ENCODE measurements around the gene MPZL1.
"Not testable (repeated sequence)": the region's sequence is repeated elsewhere in the genome, so short reads cannot be mapped to it uniquely, and the experiment has no call there.

DNA sequence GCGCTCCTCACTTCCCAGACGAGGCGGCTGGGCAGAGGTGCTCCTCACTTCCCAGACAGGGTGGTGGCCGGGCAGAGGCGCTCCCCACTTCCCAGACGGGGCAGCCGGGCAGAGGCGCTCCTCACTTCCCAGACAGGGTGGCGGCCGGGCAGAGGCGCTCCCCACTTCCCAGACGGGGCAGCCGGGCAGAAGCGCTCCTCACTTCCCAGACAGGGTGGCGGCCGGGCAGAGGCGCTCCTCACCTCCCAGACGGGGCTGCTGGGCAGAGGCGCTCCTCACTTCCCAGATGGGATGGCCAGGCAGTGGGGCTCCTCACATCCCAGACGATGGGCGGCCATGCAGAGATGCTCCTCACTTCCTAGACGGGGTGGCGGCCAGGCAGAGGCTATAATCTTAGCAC, 84.5 kb downstream of the MPZL1 start:
- TF ChIP-seq SNAI2 (CRISPR knock-in tag; IDR thresholded peaks at IDR 0.05); PATZ1 (CRISPR knock-in tag; IDR thresholded peaks at IDR 0.05; ENCODE audit: borderline replicate concordance); RARB (CRISPR knock-in tag; IDR thresholded peaks at IDR 0.05); ARNTL (CRISPR knock-in tag; IDR thresholded peaks at IDR 0.05; ENCODE audit: borderline replicate concordance, low read depth); ZFP30 (CRISPR knock-in tag; IDR thresholded peaks at IDR 0.05); ZFP3 (CRISPR knock-in tag; IDR thresholded peaks at IDR 0.05); BACH2 (CRISPR knock-in tag; IDR thresholded peaks at IDR 0.05; ENCODE audit: borderline replicate concordance); CREB5 (CRISPR knock-in tag; IDR thresholded peaks at IDR 0.05; ENCODE audit: low read depth); ZC3H10 (CRISPR knock-in tag; IDR thresholded peaks at IDR 0.05); CSRNP3 (CRISPR knock-in tag; IDR thresholded peaks at IDR 0.05): not testable (repeated sequence)
